Measurements from ENCODE around the gene CDK5. TPM values are rescaled to one million over a fixed set of nuclear protein-coding genes. Genes with fewer than 3 reads are reported as not detected.

Gene CDK5
- total RNA-seq, 4 donors from 2014 or later, result 3.7 to 10.7 (median 5.9) TPM

GRCh38 chr7:151016942-151017341 is 40.8 kb downstream of the CDK5 start:
- ATAC-seq (no peak), DNase-seq (no peak)
- no peaks in the 10 kb centered on the region for H3K36me3 ChIP-seq
- no peak overlapping the region for H3K27ac ChIP-seq
- H3K4me3 ChIP-seq, result no peak overlapping the region
- peaks cover 34 to 69% (median 50%) of the 10 kb centered on the region in 3 donors for H3K27me3 ChIP-seq
- TF ChIP-seq, protein P1, sequence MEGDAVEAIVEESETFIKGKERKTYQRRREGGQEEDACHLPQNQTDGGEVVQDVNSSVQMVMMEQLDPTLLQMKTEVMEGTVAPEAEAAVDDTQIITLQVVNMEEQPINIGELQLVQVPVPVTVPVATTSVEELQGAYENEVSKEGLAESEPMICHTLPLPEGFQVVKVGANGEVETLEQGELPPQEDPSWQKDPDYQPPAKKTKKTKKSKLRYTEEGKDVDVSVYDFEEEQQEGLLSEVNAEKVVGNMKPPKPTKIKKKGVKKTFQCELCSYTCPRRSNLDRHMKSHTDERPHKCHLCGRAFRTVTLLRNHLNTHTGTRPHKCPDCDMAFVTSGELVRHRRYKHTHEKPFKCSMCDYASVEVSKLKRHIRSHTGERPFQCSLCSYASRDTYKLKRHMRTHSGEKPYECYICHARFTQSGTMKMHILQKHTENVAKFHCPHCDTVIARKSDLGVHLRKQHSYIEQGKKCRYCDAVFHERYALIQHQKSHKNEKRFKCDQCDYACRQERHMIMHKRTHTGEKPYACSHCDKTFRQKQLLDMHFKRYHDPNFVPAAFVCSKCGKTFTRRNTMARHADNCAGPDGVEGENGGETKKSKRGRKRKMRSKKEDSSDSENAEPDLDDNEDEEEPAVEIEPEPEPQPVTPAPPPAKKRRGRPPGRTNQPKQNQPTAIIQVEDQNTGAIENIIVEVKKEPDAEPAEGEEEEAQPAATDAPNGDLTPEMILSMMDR (IDR thresholded peaks at IDR 0.05 in 4 of 5, conservative IDR thresholded peaks at IDR 0.05 in 1 of 5), result no peak
- no peak for TF ChIP-seq POLR2A (IDR thresholded peaks at IDR 0.05)
- H3K9me3 ChIP-seq, result no peaks in the 10 kb centered on the region
- peaks cover 8 to 23% of the 10 kb centered on the region in 2 donors for H3K4me1 ChIP-seq
- in situ Hi-C loops (cut with MboI; ENCODE audit: low sequenced_read_pairs in 4 of 4) (no loop called here), intact Hi-C loops (cut with DNase I; ENCODE audit: low total_unique reads) (no loop called here)

DNA sequence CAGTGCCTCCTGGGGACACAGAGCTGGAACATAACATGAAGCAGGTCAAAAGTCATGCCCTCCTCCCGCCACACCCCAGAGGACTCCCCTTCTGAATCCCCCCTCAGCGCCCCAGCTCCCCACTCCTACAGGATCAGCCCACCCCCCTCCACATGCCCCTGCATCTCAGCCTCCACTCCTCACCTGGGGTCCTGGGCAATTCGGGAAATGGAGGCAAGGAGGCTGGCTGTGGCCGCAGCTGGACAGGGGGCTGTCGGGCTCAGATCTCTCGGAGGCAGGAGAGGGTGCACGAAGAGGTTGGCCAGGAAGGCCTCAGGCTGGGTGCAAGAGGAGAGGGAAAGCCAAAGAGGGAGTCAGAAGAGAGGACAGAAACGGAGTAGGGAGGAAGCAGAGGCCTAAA is 41.2 kb downstream of the CDK5 start:
- DNase-seq, result no peak
- in situ Hi-C loops (cut with MboI; ENCODE audit: low sequenced_read_pairs in 4 of 4), result no loop called here

GRCh38 chr7:151015967-151016366 is 41.7 kb downstream of the CDK5 start:
- H3K4me3 ChIP-seq, result no peak overlapping the region
- ATAC-seq (no peak), DNase-seq (no peak)
- no peaks in the 10 kb centered on the region for H3K9me3 ChIP-seq
- TF ChIP-seq, protein P1 (IDR thresholded peaks at IDR 0.05 in 4 of 5, conservative IDR thresholded peaks at IDR 0.05 in 1 of 5), result no peak
- TF ChIP-seq POLR2A (IDR thresholded peaks at IDR 0.05), result no peak
- H3K27ac ChIP-seq, result no peak overlapping the region
- peaks cover 34 to 69% (median 52%) of the 10 kb centered on the region in 3 donors for H3K27me3 ChIP-seq
- in situ Hi-C loops (cut with MboI; ENCODE audit: low sequenced_read_pairs in 4 of 4), result no loop called here
- intact Hi-C loops (cut with DNase I; ENCODE audit: low total_unique reads), result no loop called here
- H3K36me3 ChIP-seq, result no peaks in the 10 kb centered on the region
- H3K4me1 ChIP-seq, result peaks cover 8 to 23% of the 10 kb centered on the region in 2 donors

More for the DNA sequence above, 41.2 kb downstream of the CDK5 start:
- intact Hi-C loops (cut with DNase I; ENCODE audit: low total_unique reads), result no loop called here
- no peak overlapping the region for H3K27ac ChIP-seq
- H3K36me3 ChIP-seq, result no peaks in the 10 kb centered on the region
- no peak overlapping the region for H3K4me3 ChIP-seq
- H3K9me3 ChIP-seq, result no peaks in the 10 kb centered on the region
- TF ChIP-seq POLR2A (IDR thresholded peaks at IDR 0.05), result no peak
- TF ChIP-seq, protein P1 (IDR thresholded peaks at IDR 0.05 in 4 of 5, conservative IDR thresholded peaks at IDR 0.05 in 1 of 5), result no peak
- H3K4me1 ChIP-seq, result peaks cover 8 to 23% of the 10 kb centered on the region in 2 donors
- peaks cover 34 to 69% (median 50%) of the 10 kb centered on the region in 3 donors for H3K27me3 ChIP-seq
- no peak for ATAC-seq

DNA sequence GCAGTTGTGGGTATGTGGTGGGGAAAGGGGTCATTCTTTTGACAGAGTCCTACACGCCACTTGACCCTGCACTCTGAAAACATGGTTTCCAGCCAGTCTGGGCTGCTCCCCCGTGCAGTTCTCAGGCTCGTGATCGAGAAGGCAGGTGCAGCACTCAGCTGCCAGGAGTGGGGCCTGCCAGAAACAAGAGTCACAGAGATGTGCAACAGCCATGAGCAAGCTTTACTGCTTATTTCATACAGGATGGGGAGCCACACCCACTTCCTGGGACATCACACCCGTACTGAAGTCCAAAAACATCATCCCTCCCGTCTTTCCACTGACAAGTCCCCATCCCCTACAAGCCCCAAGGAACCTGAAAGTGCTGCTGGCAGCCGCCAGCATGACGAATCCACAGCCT is 42.7 kb downstream of the CDK5 start:
- peaks cover 29 to 69% (median 58%) of the 10 kb centered on the region in 3 donors for H3K27me3 ChIP-seq
- intact Hi-C loops (cut with DNase I; ENCODE audit: low total_unique reads), result no loop called here
- ATAC-seq (peak; percentile 61 to 68), DNase-seq (peak in 1 of 2 donors; percentile 57)
- no peak overlapping the region for H3K4me3 ChIP-seq
- in situ Hi-C loops (cut with MboI; ENCODE audit: low sequenced_read_pairs in 4 of 4), result no loop called here
- no peaks in the 10 kb centered on the region for H3K36me3 ChIP-seq
- H3K4me1 ChIP-seq, result peaks cover 8 to 23% of the 10 kb centered on the region in 2 donors
- no peak overlapping the region for H3K27ac ChIP-seq
- TF ChIP-seq, protein P1 (IDR thresholded peaks at IDR 0.05 in 4 of 5, conservative IDR thresholded peaks at IDR 0.05 in 1 of 5), result no peak
- TF ChIP-seq POLR2A (IDR thresholded peaks at IDR 0.05), result no peak
- no peaks in the 10 kb centered on the region for H3K9me3 ChIP-seq
